Pulmonary artery endothelial cell (primary cell): Measurements from ENCODE around the gene MYH11. TPM values are rescaled to one million over a fixed set of nuclear protein-coding genes. Genes with fewer than 3 reads are reported as not detected.
"Not testable (repeated sequence)": the region's sequence is repeated elsewhere in the genome, so short reads cannot be mapped to it uniquely, and the experiment has no call there.

Experiments used
- DNase-seq: peaks from one replicate; pipeline ENCODE4 v3.0.0-alpha.2; 2011; ENCODE audit warnings: low read depth, low spot score
- total RNA-seq: library from RNA; depleted of rRNA; stranded (reverse); fragments of >200 nt; gene quantifications from 2 replicates; pipeline ENCODE4 v1.2.3, GENCODE V29; 2014

MYH11 gene
- total RNA-seq, 1 donor from 2014 or later = not detected

DNA sequence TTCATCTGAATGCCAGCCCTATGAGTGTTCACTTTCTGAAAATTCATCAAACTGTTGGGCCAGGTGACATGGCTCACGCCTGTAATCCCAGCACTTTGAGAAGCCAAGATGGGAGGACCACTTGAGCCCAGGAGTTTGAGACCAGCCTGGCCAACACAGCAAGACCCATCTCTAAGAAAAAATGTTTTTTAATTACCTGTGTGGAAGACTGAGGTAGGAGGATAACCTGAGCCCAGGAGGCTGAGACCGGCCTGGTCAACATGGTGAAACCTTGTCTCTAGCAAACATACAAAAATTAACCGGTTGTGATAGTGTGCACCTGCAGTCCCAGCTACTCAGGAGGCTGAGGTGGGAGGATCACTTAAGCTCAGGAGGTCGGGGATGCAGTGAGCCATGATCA, 10.3 kb downstream of the MYH11 start:
- no peak for DNase-seq

DNA sequence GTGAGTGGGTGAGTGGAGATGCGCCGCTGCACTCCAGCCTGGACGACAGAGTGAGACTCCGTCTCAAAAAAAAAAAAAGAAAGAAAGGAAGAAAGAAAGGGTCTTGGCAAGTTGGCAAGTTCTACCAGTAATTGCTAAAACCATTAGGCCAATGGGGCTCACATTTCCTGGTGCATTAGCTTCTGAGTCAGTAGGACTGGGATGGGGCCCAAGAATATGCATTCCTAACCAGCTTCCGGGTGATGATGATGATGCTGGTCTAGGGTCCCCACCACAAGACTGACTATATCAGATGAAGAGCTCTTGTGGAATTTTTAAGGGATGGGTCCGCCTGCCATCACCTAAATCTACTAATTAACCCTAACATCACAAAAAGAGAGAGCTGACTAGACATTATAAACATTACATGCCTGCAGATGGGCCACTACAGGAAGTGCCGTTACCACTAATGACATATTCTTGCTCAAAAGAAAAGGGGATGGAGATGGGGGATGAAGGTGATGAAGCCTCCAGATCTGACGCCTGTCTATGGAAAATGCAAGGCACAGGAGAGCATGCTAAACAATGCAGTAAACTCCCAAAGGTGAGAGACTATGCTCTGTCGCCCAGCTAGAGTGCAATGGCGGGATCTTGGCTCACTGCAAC, 13.1 kb downstream of the MYH11 start:
- DNase-seq = no peak

DNA sequence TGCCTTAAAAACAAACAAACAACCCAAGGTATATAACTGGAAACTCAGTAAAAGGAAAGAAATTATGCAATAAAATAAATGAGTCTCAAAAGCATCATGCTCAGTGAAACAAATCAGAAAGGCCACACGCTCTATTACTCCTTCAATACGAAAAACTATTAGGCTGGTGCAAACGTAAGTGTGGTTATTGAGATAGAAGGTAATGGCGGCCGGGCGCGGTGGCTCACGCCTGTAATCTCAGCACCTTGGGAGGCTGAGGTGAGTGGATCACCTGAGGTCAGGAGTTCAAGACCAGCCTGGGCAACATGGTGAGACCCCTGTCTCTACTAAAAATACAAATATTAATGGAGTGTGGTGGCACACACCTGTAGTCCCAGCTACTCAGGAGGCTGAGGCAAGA, 17.6 kb downstream of the MYH11 start:
- not testable (repeated sequence) for DNase-seq

DNA sequence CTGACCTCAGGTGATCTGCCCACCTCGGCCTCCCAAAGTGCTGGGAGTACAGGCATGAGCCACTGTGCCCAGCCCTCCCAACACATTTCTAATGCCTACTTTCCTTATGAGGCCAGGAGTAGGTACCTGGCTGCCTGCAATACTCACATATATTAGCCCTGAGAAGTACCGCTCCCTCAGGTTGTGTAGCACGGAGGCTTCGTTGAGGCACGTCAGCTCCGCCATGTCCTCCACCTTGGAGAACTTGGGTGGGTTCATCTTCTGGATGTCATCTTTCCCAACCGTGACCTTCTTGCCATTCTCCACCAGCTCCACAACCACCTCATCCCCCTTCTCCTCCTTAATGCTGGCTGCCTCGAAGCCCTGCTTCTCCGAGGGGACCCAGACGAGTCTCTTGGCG, 19.1 kb downstream of the MYH11 start:
- no peak for DNase-seq

DNA sequence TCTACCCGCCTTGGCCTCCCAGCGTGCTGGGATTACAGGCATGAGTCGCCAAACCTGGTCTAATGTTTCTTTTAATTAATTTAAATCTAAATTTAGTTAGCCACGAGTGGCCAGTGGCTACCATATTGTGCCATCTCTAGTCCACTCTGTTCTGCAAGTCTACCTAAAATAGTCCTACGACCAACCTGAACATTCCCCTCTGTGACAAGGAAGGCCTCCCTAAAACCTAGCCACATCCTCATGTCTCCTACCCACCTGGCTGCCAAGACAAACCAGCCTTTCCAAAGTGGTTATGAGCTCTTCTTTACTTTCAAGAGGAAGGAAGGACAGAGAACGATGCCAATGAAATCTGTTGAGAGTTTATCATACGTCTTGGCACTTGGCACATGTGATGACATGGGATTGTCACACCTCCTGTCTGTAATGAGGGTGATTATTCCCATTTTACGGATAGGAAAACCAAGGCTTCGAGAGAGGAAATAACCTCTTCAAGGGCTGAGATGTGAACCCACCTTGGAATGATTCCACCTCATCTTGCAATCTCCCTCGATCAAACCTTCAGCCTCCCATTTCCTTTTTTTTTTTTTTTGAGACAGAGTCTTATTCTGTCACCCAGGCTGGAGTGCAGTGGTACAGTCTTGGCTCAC, 19.7 kb downstream of the MYH11 start:
- DNase-seq = no peak

DNA sequence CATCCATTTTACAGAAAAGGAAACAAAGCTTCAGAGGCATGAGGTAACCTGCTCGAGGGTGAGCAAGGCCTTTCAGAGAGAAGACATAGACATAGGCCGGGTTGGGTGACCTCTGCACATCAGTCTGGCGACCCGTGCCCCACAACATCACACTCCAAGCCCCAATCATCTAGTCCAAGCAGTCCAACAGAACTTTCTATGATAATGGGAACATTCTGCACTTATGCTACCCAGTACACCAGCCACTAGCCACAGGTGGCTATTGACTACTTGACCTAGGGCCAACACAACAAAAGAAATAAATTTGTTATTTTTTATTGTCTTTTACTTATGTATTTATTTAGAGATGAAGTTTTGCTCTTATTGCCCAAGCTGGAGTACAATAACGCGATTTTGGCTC, 20.8 kb downstream of the MYH11 start:
- DNase-seq = no peak

DNA sequence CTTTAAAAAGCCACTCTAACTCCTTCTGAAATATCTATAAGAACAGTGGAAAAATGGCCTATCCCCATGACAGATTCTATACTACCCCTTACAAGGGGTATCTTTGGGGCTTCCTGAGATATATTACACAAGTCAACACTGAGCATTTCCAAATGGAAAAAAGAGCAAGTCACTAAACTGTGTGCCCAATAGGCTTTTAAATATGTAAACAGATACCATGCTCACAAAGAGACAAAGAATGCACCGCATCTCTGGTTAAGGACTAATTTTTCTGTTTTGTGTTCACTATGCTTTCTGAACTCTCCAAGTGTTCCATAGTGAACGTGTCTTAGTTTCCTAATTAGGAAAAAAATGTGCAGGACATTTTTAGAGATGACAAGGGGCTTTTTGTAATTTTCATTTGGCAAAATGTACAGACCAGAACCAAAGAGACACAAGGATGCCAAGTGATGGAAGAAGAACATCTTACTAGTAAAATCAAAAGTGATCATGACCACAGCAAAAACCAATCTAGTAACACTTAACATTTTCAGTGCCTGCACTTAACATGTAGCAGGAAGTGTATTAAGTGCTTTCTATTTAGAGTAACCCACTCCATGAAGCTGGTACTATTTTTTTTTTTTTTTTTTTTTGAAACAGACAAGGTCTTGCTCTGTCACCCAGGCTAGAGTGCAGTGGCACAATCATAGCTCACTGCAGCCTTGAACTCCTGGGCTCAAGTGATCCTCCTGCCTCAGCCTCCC, 21.5 kb downstream of the MYH11 start:
- no peak for DNase-seq

DNA sequence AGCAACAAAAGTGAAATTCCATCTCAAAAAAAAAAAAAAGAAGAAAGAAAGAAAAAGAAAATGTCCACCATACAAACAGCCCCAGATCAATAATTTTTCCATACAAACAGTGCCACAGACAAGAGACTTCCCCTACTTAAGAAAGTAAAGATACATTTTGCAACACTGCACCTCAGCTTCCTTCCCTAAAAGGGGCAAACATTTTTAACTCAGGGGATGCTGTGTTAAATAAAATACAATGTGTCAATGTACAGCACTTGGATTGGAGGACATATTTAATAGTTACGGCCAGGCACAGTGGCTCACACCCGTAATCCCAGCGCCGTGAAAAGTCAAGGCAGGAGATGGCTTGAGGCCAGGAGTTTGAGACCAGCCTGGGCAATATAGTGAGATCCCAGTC, 22.3 kb downstream of the MYH11 start:
- DNase-seq = no peak

DNA sequence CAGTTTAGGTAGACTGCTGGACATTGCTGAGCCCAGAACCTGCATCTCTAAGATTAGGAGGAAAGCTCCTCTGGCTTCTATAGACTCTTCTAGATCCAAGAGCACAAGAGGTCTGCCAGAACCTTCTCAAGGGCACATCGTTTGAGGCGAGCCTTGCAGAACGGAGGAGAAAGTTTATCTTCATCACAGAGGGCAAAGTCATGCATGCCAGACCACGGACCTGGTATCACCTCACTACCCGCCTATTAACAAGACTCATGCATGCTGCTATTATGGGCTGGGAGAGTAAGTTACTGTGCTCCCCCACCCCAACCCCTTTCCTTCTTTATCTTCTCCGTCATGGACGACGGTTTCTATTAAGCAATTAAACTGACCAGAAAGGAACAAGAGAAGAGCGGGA, 23.3 kb downstream of the MYH11 start:
- no peak for DNase-seq

DNA sequence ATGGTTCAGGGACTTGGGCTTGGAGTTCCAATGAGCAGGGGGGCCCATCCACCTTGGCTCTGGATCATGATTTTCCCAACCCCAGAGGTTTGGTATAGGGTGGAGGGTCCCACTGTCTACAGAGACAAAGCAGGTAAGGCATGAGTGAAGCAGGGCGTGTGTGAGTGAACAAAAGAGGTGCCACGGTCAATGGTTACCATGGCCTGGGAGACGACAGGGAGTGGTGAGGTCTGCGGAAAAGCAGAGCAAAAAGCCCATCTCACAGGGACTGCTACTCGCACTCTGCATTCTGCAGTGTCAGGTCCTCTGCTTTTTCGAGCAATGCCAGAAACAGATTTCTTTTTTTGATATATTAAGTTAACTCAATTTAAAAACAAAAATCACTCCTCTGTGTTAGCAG, 24.6 kb downstream of the MYH11 start:
- DNase-seq = no peak

DNA sequence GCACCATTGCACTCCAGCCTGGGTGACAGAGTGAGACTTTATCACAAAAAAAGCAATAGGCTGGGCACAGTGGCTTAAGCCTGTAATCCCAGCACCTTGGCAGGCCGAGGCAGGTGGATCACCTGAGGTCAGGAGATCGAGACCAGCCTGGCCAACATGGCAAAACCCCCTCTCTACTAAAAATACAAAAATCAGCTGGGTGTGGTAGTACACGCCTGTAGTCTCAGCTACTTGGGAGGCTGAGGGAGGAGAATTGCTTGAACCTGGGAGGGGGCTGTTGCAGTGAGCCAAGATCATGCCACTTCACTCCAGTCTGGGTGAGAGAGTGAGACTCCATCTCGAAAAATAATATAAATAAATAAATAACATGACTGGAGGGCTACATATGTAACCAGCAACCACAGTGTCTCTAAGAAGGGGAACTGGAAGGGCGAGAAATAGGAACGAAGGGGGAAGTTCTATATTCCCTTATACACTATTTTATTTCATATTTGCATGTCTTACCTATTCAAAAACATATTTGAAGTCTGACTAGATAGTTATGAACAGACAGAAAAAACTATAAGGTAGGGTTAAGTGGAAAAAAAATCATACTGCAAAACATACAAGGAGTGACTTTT, 25.9 kb downstream of the MYH11 start:
- DNase-seq = no peak

DNA sequence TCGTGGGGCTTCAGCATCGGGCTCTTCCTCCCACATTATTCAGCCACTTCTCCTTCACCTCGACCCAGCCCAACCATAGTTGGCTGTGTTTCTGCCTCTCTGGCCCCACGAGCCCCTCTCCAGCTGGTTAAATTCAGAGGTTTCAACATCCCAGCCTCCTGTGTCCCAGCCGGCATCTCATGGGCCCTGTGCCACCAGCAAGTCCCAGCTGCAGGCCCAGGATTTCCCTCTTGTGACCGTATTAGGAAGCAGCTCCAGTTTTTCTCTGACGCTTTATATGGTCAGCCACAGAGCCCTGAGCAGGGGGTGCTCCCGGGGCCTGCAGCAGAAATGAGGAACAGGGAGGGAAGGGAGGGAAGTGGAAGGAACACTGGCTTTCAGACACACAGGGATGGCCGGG, 27.4 kb downstream of the MYH11 start:
- DNase-seq = no peak

DNA sequence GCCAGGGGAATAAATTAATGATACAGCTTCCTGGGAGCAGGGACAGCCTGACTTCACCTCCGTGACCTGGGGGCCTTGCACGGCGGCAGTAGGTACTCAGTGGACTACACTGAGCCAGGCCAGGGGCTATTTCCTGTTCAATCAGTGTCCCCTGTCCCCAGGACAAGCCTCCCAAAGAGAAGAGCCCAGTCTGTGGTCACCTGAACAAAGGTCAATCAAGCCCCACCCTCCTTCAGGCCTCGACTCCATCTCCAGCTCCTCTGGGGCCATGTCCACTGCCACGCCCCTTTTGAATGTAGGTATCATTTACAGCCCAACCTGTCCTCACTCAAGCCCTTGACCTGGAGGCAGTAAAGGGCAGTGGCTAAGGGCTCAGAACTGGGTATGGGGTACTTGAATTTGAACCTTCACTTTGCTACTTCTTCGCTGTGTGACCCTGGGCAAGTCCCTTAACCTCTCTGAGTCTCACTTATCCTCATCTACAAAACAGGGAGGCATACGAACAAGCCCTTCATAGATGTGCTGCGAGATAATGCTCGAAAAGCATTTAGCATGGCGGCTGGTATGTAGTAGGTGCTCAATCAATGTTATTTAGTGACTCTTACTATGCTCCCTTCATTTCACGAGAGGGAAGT, 29.0 kb downstream of the MYH11 start:
- DNase-seq = no peak

DNA sequence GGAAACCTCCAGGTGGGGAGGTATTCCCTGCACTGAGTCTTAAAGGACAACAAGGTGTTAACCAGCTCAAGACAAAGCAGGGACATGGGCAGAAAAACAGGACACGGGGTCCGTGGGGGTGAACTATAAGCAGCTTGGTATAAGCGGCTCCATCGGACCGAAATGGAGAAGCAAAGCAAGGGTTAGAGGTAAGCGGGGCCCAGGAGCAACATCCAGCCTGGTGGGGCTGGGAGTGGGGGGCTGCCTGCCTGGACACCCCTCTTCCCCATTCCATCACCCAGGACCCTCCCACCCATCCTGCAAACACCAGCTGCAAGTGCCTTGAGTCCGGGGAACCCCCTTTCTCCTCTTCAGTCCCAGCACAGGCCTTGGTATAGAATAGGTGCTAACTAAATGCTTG, 29.5 kb downstream of the MYH11 start:
- DNase-seq = no peak

DNA sequence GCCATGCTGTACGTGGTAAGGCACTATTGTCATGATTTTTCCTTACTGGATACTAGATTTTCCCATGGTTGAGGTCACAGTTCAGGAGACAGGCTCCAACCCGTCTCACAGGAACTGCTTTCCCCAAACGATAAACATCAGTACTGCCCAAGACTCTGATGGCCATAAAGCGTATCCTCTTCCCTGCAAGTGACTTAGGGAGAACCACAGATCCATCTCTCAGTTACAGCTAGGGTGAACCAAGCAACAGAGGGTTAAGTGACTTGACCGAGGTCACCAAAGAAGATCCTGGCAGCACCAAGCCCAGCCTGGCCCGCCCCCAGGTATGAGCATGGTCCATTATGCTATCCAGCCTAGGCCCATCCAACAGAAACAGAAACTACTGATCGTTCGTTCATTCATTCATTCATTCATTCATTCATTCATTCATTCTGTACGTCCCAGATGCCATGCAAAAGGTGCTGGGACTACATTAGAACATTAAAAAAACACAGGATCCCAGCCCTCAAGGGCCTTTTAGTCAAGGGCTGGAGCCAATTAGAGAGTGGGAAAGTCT, 31.0 kb downstream of the MYH11 start:
- no peak for DNase-seq

DNA sequence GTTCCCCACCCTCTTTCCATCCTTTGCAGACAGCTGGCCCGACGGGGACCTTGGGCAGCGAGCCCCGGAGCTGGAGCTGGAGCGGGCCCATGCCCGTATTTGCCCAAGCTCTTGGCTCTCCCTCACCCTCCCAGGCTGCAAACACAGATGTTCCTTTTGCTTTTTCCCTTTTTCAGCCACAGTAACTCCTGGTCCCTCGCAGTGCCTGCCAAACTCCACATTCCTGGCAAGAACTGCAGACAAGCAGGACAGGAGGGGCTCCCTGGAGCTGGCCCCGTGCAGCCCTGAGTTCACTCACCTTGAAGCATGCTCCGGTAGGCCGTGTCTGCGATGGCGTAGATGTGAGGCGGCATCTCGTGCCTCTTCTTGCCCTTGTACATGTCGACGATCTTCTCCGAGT, 33.9 kb downstream of the MYH11 start:
- no peak for DNase-seq

DNA sequence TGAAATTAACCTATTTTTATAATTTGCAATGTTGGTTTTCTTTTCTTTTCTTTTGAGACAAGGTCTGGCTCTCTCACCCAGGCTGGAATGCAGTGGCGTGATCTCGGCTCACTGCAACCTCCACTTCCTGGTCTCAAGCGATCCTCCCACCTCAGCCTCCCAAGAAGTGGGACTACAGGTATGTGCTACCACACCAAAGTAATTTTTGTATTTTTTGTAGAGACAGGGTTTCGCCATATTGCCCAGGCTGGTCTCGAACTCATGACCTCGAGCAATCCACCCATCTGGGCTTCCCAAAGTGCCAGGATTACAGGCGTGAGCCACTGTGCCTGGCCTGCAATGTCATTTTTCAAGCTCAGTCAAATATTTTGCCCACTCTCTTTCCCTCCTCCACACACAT, 36.0 kb downstream of the MYH11 start:
- no peak for DNase-seq

DNA sequence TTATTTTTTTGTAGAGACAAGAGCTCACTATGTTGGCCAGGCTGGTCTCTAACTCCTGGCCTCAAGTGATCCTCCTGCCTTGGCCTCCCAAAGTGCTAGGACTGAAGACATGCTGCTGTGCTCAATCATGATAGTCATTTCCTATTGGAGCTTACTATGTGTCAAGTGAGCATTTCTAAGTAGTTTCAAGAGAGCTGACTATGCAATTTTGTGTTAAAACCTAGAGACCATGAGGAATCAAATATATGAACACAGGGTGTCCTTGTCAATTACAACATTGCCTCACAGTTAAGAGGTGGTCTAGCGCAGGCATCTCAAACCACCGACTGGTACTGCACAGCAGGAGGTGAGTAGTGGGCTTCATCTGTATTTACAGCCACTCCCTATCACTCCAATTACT, 37.8 kb downstream of the MYH11 start:
- no peak for DNase-seq

DNA sequence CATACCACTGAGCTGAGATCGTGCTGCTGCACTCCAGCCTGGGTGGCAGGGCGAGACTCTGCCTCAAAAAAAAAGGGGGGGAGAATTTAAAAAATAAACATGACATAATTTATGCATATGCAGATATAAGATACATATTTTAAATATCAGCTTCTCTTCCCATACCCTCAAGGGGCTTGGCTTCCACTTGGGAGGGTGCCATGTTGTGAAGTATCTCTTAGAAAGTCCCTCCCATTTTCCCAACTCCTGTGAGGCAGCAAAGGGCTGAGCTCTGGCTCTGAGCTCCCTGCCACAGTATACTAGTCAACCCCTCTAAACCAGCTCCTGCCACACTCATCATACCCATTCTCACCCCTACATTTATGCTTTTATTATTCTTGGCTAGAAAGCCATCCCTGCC, 39.4 kb downstream of the MYH11 start:
- DNase-seq = no peak

DNA sequence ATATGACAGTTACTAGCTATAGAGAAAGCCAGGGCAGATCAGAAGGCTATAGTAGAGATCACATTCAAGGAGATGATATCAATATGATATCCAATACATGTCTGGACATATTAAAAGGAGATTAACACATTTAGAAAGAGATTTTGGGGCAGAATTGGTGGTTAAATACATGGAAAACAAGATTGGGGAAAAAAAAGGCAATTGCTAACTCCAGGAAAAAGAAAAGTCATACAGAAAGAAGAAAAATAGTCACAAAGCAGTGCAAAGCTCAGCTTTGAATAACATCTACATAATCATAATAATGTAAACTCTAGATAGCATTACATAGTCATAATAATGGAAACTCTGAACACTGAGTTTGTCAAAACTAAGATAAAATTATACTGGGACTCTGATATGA, 40.6 kb downstream of the MYH11 start:
- no peak for DNase-seq

DNA sequence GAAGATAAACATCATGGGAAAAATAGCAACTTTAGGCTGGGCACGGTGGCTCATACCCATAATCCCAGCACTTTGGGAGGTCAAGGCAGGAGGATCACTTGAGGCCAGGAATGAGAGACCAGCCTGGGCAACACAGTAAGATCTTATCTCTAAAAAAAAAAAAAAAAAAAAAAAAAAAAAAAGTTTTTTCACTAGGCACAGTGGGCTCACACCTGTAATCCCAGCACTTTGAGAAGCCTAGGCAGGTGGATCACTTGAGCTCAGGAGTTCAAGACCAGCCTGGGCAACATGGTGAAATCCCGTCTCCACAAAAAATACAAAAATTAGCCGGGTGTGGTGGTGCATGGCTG, 44.5 kb downstream of the MYH11 start:
- not testable (repeated sequence) for DNase-seq
